GM21723 (cell line): ENCODE data around the gene CYSRT1.

Experiments used
- ATAC-seq: cut with Tn5 transposase; IDR thresholded peaks from one replicate; pipeline ENCODE4 v1.9.1; 2021; ENCODE audit warnings: mild to moderate bottlenecking, moderate library complexity; ENCODE audit not compliant: unreplicated experiment

Gene CYSRT1, protein sequence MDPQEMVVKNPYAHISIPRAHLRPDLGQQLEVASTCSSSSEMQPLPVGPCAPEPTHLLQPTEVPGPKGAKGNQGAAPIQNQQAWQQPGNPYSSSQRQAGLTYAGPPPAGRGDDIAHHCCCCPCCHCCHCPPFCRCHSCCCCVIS

DNA sequence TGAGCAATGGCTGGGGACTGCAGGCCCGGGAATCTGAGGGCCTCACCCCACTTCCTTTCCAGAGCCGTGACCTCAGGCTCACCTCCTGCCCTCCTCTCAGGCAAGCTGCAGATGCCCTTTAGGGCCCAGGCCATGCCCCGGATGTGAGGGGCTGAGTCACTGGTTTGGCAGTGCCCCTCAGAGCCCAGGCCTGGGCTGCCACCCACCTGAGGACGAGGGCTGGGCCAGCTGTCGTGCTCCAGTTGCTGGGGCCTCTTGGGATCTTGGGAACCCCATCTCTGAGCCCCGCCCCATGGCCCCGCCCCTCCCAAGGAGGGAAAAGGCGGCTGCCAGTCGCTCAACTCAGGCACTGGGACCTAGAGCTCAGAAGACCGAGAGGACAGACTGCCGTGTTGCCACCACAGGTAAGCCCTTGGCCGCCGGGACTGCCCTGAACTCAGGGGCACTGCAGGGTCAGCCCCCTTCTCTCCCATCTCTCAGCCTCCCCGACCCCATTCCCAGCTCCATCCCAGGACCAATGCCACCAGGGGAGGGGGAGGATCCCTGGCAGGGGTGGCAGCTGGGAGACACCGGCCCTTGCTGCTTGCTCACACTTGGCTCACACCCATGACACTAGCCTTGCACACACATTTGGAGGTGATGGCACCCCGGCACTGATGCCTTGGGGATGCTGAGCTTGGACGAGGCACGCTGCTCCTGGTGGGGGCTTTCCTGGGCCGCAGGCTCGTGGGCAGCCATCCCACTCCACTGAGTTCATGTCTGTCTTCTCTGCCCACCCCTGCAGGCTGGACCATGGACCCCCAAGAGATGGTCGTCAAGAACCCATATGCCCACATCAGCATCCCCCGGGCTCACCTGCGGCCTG, at the start of gene CYSRT1:
Gene CYSRT1 (plus strand): TSS at position 345 of the 865 bp plus-strand sequence. CDS start 448 bp downstream, at position 793.
- ATAC-seq = no peak

DNA sequence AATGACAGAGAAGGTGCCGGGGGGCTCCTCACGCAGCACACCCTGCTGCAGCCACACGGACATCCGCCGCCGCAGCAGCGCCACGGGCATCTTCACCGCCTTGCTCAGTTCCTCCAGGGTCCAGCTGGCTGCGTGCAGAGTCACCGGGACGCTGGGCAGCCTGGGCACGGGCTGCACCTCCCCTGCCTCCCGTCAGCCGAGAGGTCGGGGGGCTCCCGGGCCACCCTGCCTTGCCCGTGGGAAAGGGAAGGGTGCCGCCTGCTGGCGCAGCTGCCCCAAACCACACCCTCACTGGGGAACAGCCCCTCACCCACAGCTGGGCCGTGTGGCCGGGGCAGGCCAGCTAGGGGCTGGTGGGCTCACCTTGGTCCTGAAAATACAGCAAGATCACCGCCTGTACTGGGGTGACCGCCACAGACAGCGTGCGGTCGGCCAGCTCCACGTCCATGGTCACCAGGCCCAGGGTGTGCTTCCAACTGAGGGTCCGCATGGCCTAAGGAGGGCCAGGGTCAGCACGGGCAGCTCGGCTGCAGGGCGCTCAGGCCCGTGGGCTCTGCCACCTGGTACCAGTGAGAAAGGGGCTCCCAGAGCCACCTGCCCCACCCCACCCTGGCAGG, 49.5 kb upstream of the CYSRT1 start:
- no peak for ATAC-seq

DNA sequence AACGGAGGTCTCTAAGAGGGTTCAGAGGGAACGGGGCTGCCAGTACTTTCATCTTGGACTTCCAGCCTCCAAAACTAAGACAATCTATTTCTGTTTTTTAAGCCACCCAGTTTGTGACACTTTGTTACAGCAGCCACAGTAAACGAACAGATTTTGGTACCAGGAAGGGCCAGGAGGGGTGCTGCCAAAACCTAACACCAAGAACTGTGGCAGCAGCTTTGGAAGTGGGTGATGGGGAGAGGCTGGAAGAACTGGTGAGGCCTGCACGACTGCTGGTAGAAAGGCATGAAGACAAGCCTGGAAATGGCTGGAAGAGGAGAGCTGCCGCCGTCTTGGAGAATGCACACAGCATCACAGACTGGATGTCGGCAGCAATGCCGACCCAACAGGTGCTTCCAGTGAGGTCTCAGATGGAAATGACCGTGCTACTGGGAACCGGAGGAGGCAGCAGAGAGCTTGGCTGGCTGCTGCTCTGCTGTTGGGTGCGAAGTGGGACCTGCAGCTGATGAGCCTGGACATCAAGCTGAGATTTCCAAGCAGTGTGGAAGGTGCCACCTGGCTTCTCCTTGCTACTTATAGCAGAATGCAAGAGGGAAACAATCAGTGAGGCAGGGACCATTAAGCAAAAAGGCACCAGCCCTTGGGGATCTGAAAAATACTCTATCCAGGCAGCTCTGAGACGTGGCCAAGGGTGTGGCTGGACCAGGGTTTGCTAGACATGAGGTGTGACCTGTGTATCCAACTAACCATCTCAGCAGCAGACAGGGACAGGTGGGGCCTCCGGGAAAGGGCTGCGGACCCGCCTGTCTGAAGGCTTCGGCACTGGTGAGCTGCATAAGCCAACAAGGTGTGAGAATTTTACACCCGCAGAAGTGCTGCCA, 48.4 kb upstream of the CYSRT1 start:
- ATAC-seq = no peak

GRCh38 chr9:137178201-137178938, 46.6 kb upstream of the CYSRT1 start:
- ATAC-seq = no peak

GRCh38 chr9:137178939-137179630, 45.9 kb upstream of the CYSRT1 start:
- ATAC-seq = no peak

- ATAC-seq = no peak
Measured at GRCh38 chr9:137179761-137180160, 45.2 kb upstream of the CYSRT1 start.

DNA sequence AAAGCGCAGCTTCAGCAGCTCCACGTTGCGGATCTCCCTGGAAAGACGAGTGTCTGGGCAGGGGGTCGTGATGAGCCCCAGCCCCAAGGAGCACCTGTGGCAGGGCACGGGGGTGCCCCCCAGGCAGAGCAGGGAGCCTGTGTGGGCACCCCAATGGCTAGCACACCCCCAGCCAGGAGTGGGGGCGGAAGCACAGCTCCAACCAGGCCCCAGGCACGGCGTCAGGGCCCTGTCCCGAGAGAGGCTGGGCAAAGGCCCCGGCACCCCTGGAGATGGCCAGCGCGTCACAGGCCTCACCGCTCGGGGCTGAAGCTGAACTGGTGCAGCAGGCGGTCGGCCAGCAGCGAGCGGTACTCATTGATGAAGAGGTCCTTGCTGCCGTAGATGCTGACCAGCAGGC, 44.5 kb upstream of the CYSRT1 start:
- ATAC-seq = no peak

DNA sequence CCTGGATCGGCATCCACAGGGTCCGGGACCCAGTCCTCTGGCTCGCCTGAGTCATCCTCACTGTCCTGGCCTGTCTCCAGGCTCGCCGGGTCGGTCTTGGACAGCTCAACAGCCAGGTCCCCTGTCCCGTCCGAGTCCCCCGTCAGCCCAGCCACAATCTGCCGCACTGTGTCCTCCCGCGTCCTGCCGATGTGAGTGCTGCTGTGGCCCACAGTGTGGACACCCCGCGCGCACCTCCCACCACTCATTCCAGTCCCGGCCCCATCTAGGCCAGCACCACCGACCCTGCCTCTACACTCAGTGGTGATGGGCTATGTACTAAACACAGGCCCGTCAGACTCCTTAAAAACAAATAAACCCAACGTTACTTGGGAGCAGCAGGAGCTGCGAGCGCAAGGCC, 43.3 kb upstream of the CYSRT1 start:
- no peak for ATAC-seq

- ATAC-seq = no peak
Measured at GRCh38 chr9:137182836-137183235, 42.1 kb upstream of the CYSRT1 start.

- ATAC-seq = no peak
Measured at GRCh38 chr9:137183980-137184595, 40.9 kb upstream of the CYSRT1 start.

DNA sequence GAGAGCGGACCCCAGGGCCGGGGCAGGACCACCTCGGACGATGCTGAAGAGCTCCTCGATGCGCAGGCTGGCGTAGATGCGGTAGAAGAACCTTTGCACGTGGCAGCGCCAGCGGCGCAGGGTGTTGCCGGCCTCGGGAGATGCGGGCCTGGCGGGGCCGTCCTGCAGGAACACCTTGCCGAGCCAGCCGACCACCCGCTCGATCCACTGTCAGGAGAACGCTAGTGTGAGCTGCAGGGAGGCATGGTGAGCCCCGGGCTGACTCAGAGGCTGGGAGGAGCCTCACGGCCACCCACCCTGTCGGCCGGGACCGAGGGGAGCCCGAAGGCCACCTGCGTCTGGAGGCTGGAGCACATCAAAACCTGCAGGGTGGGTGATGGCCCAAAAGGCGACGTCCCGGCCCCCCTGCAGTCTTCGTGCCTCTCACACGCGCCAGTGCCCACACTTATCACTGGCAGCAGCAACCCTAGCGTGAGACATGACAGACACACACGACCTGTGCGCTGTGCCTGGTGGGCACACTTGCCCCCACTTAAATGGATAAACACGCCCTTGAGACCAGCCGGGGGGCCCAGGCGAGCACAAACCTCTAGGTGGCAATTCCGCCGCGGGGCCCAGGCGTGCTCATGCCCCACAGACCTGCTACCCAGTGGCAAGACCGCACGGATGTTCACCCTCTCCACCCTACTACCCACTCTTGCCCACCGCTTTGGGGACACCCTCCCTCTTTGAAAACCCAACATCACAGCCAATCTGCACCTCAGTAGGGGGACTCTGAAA, 39.9 kb upstream of the CYSRT1 start:
- no peak for ATAC-seq

DNA sequence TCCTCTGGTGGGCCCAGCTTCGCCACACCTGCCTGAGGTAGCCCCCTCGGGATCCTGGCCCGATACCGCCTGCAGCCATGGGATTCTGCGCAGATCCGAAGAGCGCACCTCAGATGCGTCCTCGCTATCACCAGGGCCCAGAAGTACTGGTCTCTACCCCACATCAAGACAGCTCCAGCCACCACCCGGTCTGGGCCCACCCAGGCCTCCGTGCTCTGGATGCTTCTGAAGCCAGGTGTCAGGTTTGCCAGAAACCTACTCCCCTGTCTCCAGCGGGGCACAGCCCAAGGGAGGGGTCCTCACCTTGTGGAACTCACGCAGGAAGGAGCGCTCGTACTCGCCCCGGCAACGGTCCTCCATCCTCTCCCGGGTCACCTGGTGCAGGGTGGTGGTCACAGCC, 39.1 kb upstream of the CYSRT1 start:
- ATAC-seq = no peak

DNA sequence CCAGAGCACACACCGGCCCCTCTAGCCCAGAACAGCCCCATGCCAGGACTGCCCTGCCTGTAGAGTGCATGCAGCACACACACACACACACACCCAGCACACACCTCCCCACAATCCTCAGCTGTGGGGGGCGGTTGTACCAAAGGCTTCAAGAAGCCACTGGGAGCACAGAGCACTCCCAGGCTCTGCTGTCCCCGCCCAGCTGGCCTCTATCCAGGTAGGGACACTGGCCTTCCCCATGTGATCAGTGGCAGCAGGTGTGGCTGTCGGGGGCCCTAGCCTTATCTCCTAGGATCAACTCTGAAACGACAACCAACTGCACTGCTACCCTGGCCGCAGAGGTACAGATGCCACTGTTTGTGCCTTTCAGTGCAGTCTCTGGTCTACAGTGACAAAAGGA, 38.6 kb upstream of the CYSRT1 start:
- no peak for ATAC-seq

DNA sequence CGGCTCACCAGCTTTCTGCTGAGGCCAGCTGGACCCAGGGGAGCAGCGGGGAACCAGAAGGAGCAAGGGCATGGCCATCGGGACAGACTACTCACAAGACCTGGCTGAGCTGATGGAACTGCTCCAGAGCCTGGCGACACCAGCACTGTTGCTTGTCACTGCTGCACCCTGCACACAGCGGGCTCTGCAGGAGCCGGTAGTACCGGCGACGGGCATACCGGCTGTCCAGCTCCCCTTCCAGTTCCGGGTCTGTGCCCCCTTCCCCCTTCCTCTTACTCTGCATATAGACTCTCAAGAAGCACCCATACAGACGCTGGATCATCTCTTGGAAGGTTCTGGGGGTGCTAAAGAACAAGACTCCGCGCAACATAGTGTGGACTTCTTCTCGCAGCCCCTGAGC, 37.6 kb upstream of the CYSRT1 start:
- no peak for ATAC-seq

DNA sequence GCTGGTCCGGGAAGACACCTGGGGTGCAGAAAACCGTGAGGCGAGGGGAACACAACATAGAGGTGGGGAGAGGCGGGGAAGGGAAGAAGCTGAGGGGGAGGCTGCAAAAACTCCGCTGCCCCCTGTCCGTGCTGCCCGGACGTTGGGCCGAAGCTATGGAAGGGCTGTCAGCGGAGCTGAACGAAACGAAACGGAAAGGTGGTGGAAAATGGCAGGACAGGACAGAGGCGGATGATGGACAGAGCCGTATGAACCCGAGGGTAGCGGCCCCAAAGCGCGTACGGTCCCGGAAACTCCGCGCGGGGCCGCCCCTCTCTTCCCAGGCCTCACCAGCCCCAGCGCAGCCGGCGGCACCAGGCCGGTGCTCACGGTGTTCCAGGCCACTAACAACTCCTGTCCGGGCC, 36.9 kb upstream of the CYSRT1 start:
- no peak for ATAC-seq

DNA sequence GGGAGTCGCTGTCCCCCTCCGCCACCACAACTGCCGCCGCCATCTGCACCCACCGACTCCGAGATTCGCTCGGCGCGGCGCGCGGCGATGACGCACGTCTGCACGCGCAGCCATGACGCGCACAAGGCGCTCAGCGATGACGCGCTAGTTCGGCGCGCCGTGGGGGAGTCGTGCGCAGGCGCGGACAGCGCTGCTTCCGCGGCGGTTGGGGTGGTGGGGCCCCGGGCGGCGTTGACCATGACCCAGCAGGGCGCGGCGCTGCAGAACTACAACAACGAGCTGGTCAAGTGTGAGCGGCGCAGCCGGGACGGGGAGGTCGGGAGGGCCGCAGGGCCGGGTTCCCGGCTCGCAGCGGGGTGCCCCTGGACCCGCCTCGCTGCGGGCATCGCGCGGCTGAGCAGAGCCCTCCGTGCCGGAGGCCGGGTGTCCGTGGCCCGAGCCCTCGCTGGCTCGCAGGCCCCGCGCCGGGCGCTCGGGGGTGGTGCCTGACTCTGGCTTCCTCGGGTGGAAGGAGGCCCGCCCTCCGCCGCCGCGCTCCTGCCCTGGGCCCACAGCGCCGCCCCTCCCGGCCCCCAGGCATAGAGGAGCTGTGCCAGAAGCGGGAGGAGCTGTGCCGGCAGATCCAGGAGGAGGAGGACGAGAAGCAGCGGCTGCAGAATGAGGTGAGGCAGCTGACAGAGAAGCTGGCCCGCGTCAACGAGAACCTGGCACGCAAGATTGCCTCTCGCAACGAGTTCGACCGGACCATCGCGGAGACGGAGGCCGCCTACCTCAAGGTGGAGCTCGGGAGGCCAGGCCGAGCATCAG, 36.3 kb upstream of the CYSRT1 start, which contains the start of the genes ANAPC2 and SSNA1:
Gene ANAPC2 (minus strand): TSS at position 71 of the 807 bp plus-strand sequence. CDS start 28 bp downstream, at position 43.
Gene SSNA1 (plus strand): TSS at position 187 of the 807 bp plus-strand sequence. CDS start 51 bp downstream, at position 238.
- ATAC-seq = peak; percentile 72
